Prostate gland (tissue), 2 donors: ENCODE measurements around the gene GPR107. TPM values are rescaled to one million over a fixed set of nuclear protein-coding genes. Genes with fewer than 3 reads are reported as not detected.

Source experiments
- DNase-seq: peaks from one replicate; pipeline ENCODE4 v3.0.0-alpha.2; 2019; ENCODE audit warnings: low spot score
- H3K27ac ChIP-seq, 2 donors: fragments of 200-600 bp; sonication (generic); 2 replicates each; pipeline ENCODE4 v1.5.1; 2017 to 2019
- H3K27me3 ChIP-seq: fragments of 200-600 bp; sonication (generic); replicated peaks from 2 replicates; pipeline ENCODE4 v1.5.1; 2019; ENCODE audit not compliant: insufficient read depth
- H3K36me3 ChIP-seq, 2 donors: fragments of 200-600 bp; sonication (generic); 1 replicate in 1 of 2; 2 replicates in 1 of 2; pipeline versions ENCODE4 v1.5.1 to v1.8.1; 2017 to 2019
- H3K4me1 ChIP-seq: fragments of 200-600 bp; sonication (generic); replicated peaks from 2 replicates; pipeline ENCODE4 v1.5.1; 2019
- H3K4me3 ChIP-seq, 2 donors: fragments of 200-600 bp; sonication (generic); 2 replicates each; pipeline ENCODE4 v1.5.1; 2017 to 2019
- H3K9me3 ChIP-seq: fragments of 200-600 bp; sonication (generic); 2 replicates; pipeline ENCODE4 v1.5.1; 2017
- CTCF ChIP-seq, 4 experiments: fragments of 200-600 bp in 2 of 4; fragments of 450-650 bp in 2 of 4; sonication (generic) in 2 of 4; IDR thresholded peaks; 1 replicate in 3 of 4; 2 replicates in 1 of 4; pipeline ENCODE4 v1.5.1; 2016 to 2019; ENCODE audit warnings: antibody characterized with exemption in 4 of 4, mild to moderate bottlenecking in 2 of 4, moderate library complexity in 2 of 4
- POLR2A ChIP-seq: fragments of 450-650 bp; IDR thresholded peaks from one replicate; pipeline ENCODE4 v1.6.1; 2016; ENCODE audit warnings: antibody characterized with exemption, mild to moderate bottlenecking
- POLR2AphosphoS5 ChIP-seq: sonication (generic); formaldehyde crosslinking; IDR thresholded peaks from one replicate; pipeline ENCODE4 v1.6.1; 2017; ENCODE audit warnings: antibody characterized with exemption
- WGBS: methylation state at CpG from one replicate; pipeline ENCODE4 v1.1.5; 2018; 5-methylcytosine and 5-hydroxymethylcytosine counted together
- intact Hi-C: fragments of 100-400 bp; cut with DNase I; formaldehyde crosslinking; loops from one replicate; pipeline ENCODE4 v1.14.2; 2022
- total RNA-seq, 2 donors: library from RNA; depleted of rRNA; stranded (reverse); fragments of >200 nt; gene quantifications; one replicate each; pipeline ENCODE4 v1.1.0, GENCODE V29; 2016

The GPR107 gene
- total RNA-seq, 2 donors from 2014 or later, result 36.3 to 51.5 TPM

GRCh38 chr9:130157079-130157478 is 103.4 kb downstream of the GPR107 start:
- intact Hi-C loops, result no loop called here
- no peaks in the 10 kb centered on the region for H3K4me1 ChIP-seq
- no peaks in the 10 kb centered on the region for H3K36me3 ChIP-seq
- no peaks in the 10 kb centered on the region for H3K9me3 ChIP-seq
- H3K27ac ChIP-seq, result no peak overlapping the region
- TF ChIP-seq POLR2AphosphoS5 (no peak), POLR2A (no peak), CTCF (IDR thresholded peaks at IDR 0.05) (no peak)
- no peaks in the 10 kb centered on the region for H3K27me3 ChIP-seq
- DNase-seq, result no peak
- H3K4me3 ChIP-seq, result no peak overlapping the region
- 71% methylated on average over 7 of the region's 7 CpGs for WGBS

GRCh38 chr9:130158001-130158400 is 104.3 kb downstream of the GPR107 start:
- no peak for TF ChIP-seq CTCF (IDR thresholded peaks at IDR 0.05)
- no peak for TF ChIP-seq POLR2A
- TF ChIP-seq POLR2AphosphoS5, result no peak
- H3K9me3 ChIP-seq, result no peaks in the 10 kb centered on the region
- no peak for DNase-seq
- no peaks in the 10 kb centered on the region for H3K27me3 ChIP-seq
- H3K4me3 ChIP-seq, result no peak overlapping the region
- WGBS, result 94% methylated on average over 8 of the region's 8 CpGs
- intact Hi-C loops, result no loop called here
- H3K4me1 ChIP-seq, result no peaks in the 10 kb centered on the region
- no peaks in the 10 kb centered on the region for H3K36me3 ChIP-seq
- H3K27ac ChIP-seq, result no peak overlapping the region

- TF ChIP-seq POLR2AphosphoS5 (no peak), POLR2A (no peak), CTCF (IDR thresholded peaks at IDR 0.05) (no peak)
- Histone ChIP-seq H3K27me3 (no peaks in the 10 kb centered on the region), H3K9me3 (no peaks in the 10 kb centered on the region), H3K4me3 (no peak overlapping the region), H3K27ac (no peak overlapping the region), H3K36me3 (no peaks in the 10 kb centered on the region), H3K4me1 (no peaks in the 10 kb centered on the region)
- WGBS, result 87% methylated on average over 8 of the region's 8 CpGs
- no peak for DNase-seq
- intact Hi-C loops, result no loop called here
These were observed 105.4 kb downstream of the GPR107 start for GRCh38 chr9:130159057-130159456.

- intact Hi-C loops, result no loop called here
- TF ChIP-seq POLR2A (no peak), POLR2AphosphoS5 (no peak), CTCF (IDR thresholded peaks at IDR 0.05) (no peak)
- no peaks in the 10 kb centered on the region for H3K9me3 ChIP-seq
These were observed 106.4 kb downstream of the GPR107 start for GRCh38 chr9:130159915-130160670.

GRCh38 chr9:130160862-130161470 is 107.3 kb downstream of the GPR107 start:
- no peak overlapping the region for H3K4me3 ChIP-seq
- intact Hi-C loops, result no loop called here
- 95% methylated on average over 3 of the region's 3 CpGs for WGBS
- H3K9me3 ChIP-seq, result no peaks in the 10 kb centered on the region
- TF ChIP-seq POLR2A (no peak), POLR2AphosphoS5 (no peak)
- DNase-seq, result no peak
- H3K27ac ChIP-seq, result no peak overlapping the region
- no peaks in the 10 kb centered on the region for H3K27me3 ChIP-seq
- no peaks in the 10 kb centered on the region for H3K36me3 ChIP-seq
- no peaks in the 10 kb centered on the region for H3K4me1 ChIP-seq

More at GRCh38 chr9:130159915-130160670, 106.4 kb downstream of the GPR107 start:
- no peak overlapping the region for H3K4me3 ChIP-seq
- no peaks in the 10 kb centered on the region for H3K4me1 ChIP-seq
- WGBS, result 81% methylated on average over 8 of the region's 10 CpGs
- no peaks in the 10 kb centered on the region for H3K36me3 ChIP-seq
- H3K27me3 ChIP-seq, result no peaks in the 10 kb centered on the region
- no peak overlapping the region for H3K27ac ChIP-seq
- DNase-seq, result no peak
